Lower lobe of right lung (tissue), 2 donors: ENCODE results near the gene MROH2B. TPM values are rescaled to one million over a fixed set of nuclear protein-coding genes. Genes with fewer than 3 reads are reported as not detected.

Source experiments
- ATAC-seq, 2 donors: fragments of 200-7000 bp; cut with Tn5 transposase; one replicate each; pipeline ENCODE4 v1.9.1; 2020 to 2022; ENCODE audit warnings: mild to moderate bottlenecking in 2 of 2, moderate library complexity in 2 of 2
- DNase-seq: peaks from one replicate; pipeline ENCODE4 v3.0.0-alpha.2; 2020
- H3K27ac ChIP-seq: fragments of 200-600 bp; one replicate; pipeline ENCODE4 v1.8.0; 2022
- H3K27me3 ChIP-seq: fragments of 200-600 bp; one replicate; pipeline ENCODE4 v1.8.0; 2022; ENCODE audit warnings: low read depth
- H3K36me3 ChIP-seq: fragments of 200-600 bp; one replicate; pipeline ENCODE4 v1.8.0; 2022; ENCODE audit warnings: mild to moderate bottlenecking
- H3K4me1 ChIP-seq: fragments of 200-600 bp; one replicate; pipeline ENCODE4 v1.8.0; 2022
- H3K4me3 ChIP-seq: fragments of 200-600 bp; one replicate; pipeline ENCODE4 v1.8.0; 2022; ENCODE audit warnings: mild to moderate bottlenecking
- H3K9me3 ChIP-seq: fragments of 200-600 bp; one replicate; pipeline ENCODE4 v1.8.0; 2022
- intact Hi-C: fragments of 100-400 bp; cut with DNase I; formaldehyde crosslinking; loops from one replicate; pipeline ENCODE4 v1.11.0; 2022
- total RNA-seq: library from RNA; stranded (reverse); fragmentation: NEBNext Ultra II Directional; extraction: Animal tissue kit (Norgen Biotek cat#: 25700); gene quantifications from one replicate; pipeline ENCODE4 v1.2.1, GENCODE V29; 2021
- TF ChIP-seq, protein P1 (sequence below): fragments of 200-600 bp; IDR thresholded peaks from one replicate; pipeline ENCODE4 v1.8.0; 2022; ENCODE audit warnings: antibody characterized with exemption, mild to moderate bottlenecking
- donor health status: DM: no; HTN: yes; CAD: no; lungs with severe emphysema.

The MROH2B gene
- total RNA-seq, 1 donor from 2014 or later = not detected

GRCh38 chr5:40973364-40974004, 97.7 kb downstream of the MROH2B start:
- ATAC-seq (no peak), DNase-seq (no peak)
- H3K9me3 ChIP-seq = no peaks in the 10 kb centered on the region
- H3K36me3 ChIP-seq = no peaks in the 10 kb centered on the region
- H3K4me3 ChIP-seq = no peak overlapping the region
- TF ChIP-seq, protein P1, sequence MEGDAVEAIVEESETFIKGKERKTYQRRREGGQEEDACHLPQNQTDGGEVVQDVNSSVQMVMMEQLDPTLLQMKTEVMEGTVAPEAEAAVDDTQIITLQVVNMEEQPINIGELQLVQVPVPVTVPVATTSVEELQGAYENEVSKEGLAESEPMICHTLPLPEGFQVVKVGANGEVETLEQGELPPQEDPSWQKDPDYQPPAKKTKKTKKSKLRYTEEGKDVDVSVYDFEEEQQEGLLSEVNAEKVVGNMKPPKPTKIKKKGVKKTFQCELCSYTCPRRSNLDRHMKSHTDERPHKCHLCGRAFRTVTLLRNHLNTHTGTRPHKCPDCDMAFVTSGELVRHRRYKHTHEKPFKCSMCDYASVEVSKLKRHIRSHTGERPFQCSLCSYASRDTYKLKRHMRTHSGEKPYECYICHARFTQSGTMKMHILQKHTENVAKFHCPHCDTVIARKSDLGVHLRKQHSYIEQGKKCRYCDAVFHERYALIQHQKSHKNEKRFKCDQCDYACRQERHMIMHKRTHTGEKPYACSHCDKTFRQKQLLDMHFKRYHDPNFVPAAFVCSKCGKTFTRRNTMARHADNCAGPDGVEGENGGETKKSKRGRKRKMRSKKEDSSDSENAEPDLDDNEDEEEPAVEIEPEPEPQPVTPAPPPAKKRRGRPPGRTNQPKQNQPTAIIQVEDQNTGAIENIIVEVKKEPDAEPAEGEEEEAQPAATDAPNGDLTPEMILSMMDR = no peak
- intact Hi-C loops = no loop called here
- H3K27ac ChIP-seq = no peak overlapping the region
- H3K27me3 ChIP-seq = no peaks in the 10 kb centered on the region
- no peaks in the 10 kb centered on the region for H3K4me1 ChIP-seq

DNA sequence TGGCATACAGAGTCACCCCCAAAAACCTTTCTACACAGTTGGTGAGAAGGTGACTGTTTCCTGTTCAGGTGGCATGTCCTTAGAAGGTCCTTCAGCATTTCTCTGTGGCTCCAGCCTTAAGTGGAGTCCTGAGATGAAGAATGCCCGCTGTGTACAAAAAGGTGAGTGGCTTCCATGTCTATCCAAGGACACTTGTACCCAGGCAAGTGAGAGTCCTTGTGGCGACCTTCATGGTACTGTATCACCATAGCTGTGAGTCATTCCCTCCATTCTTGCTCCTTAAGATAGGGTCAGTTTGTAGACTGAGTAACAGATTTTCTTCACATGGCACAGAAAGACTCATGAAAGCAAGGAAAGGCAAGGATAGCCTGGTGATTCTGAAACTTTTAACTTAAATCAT, 98.7 kb downstream of the MROH2B start:
- DNase-seq = no peak
- TF ChIP-seq, protein P1 = no peak

GRCh38 chr5:40962207-40962955, 108.8 kb downstream of the MROH2B start:
- TF ChIP-seq, protein P1 = no peak
- peaks cover 7% of the 10 kb centered on the region for H3K9me3 ChIP-seq
- no peak overlapping the region for H3K4me3 ChIP-seq
- no peak overlapping the region for H3K27ac ChIP-seq
- ATAC-seq = no peak
- peaks cover 14% of the 10 kb centered on the region for H3K36me3 ChIP-seq
- H3K27me3 ChIP-seq = no peaks in the 10 kb centered on the region
- intact Hi-C loops = no loop called here
- no peak for DNase-seq
- no peaks in the 10 kb centered on the region for H3K4me1 ChIP-seq

More for the DNA sequence above, 98.7 kb downstream of the MROH2B start:
- H3K9me3 ChIP-seq = no peaks in the 10 kb centered on the region
- no peak overlapping the region for H3K27ac ChIP-seq
- no peaks in the 10 kb centered on the region for H3K27me3 ChIP-seq
- no peaks in the 10 kb centered on the region for H3K4me1 ChIP-seq
- ATAC-seq = peak; percentile 45 to 75
- H3K4me3 ChIP-seq = no peak overlapping the region
- H3K36me3 ChIP-seq = peaks cover 5% of the 10 kb centered on the region
- intact Hi-C loops = no loop called here

DNA sequence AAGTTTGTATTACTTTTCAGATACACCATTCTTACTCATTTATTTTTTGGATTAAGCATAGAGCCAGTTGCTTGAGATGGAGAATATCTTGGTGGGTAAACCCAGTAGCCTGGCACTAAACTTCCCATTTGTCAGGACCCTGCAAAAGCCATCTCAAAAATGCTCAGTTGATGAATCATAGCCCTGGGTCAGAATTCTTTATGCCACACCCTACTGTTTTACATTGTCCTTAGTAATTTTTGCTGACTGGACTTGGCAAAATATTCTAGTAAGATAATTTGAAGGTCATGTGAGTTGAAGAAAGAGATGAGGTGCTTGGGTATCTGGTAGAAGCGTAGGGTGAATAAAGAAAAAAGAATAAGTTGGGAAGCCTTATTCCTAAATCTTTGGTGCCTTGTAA, 111.1 kb downstream of the MROH2B start:
- H3K27ac ChIP-seq = no peak overlapping the region
- no peaks in the 10 kb centered on the region for H3K4me1 ChIP-seq
- no peak overlapping the region for H3K4me3 ChIP-seq
- no peaks in the 10 kb centered on the region for H3K27me3 ChIP-seq
- no peak for ATAC-seq
- DNase-seq = no peak
- TF ChIP-seq, protein P1 = no peak
- intact Hi-C loops = no loop called here
- peaks cover 18% of the 10 kb centered on the region for H3K36me3 ChIP-seq
- peaks cover 7% of the 10 kb centered on the region for H3K9me3 ChIP-seq

DNA sequence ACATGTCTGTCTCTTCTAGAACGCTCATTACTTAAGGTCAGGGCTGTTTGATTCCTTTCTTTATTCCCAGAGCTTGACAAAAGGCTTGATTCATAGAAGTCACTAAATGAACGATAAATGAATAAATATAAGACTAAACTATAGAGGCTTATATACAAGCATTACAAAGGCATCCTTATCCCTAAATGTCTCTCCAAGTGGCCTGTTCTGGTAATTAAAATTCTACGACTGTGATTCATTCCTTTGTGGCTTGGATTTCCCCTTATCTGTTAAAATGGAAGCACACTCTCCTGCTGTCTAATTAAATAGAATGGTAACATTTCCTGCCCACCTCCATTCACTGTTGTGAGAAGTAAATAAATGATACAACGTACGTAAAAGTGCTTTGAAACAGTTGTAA, 112.3 kb downstream of the MROH2B start:
- Histone ChIP-seq H3K4me3 (no peak overlapping the region), H3K9me3 (peaks cover 7% of the 10 kb centered on the region), H3K4me1 (no peaks in the 10 kb centered on the region), H3K36me3 (peaks cover 18% of the 10 kb centered on the region), H3K27me3 (no peaks in the 10 kb centered on the region), H3K27ac (no peak overlapping the region)
- intact Hi-C loops = no loop called here
- ATAC-seq (no peak), DNase-seq (no peak)
- TF ChIP-seq, protein P1 = no peak
